AG09309 (cell line): Measurements from ENCODE around the gene CBR1.

Experiments used
- DNase-seq: peaks from one replicate; pipeline ENCODE4 v3.0.0-alpha.2; 2010; ENCODE audit warnings: low read depth
- H3K4me3 ChIP-seq: 2 replicates; pipeline ENCODE4 v1.5.1; 2011; ENCODE audit warnings: mild to moderate bottlenecking, low read depth, low read length, moderate library complexity; ENCODE audit not compliant: control insufficient read depth
- TF ChIP-seq, protein P1 (sequence below): IDR thresholded peaks from 2 replicates; pipeline ENCODE4 v1.5.1; 2011; ENCODE audit warnings: mild to moderate bottlenecking, low read depth, low read length, inconsistent platforms; ENCODE audit not compliant: insufficient read depth, control insufficient read depth; ENCODE audit errors: missing control alignments

Gene CBR1

DNA sequence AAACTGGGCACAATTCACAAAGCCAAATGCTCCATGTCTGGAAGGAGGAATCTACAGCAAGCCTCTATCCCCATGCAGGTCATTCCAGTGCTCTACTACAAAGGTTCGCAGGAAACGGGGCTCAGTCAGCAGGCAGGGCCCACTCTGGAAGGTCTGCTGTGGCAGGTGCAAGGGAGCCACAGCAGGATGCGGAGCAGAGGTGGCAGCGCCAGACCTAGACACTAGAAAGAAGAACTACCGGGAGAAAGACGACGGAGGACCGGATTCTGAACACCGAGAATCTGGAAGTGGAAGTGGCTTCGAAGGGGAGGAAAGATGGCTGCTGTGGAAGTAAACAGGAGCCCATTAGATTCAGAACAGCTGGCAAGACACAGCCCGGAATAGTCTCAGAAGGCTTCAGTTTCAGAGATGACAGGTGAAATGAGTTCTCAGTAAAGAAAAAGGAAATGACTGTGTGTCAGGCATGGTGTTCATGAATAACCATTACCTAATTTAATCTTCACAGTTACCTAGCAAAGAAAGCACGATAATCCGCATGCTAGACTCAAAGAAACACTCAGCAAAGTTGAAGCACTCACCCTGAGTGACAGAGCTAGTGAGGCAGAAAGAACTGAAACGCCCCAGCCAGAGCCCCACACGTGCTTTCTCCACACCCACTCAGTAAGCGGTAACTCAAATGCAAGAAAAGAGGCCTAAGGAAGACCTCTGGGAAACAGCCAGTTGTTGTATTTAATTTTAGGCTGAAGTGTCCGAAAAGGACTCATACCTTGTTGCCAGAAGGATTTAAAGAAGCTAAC, 30.9 kb upstream of the CBR1 start:
- TF ChIP-seq, protein P1, sequence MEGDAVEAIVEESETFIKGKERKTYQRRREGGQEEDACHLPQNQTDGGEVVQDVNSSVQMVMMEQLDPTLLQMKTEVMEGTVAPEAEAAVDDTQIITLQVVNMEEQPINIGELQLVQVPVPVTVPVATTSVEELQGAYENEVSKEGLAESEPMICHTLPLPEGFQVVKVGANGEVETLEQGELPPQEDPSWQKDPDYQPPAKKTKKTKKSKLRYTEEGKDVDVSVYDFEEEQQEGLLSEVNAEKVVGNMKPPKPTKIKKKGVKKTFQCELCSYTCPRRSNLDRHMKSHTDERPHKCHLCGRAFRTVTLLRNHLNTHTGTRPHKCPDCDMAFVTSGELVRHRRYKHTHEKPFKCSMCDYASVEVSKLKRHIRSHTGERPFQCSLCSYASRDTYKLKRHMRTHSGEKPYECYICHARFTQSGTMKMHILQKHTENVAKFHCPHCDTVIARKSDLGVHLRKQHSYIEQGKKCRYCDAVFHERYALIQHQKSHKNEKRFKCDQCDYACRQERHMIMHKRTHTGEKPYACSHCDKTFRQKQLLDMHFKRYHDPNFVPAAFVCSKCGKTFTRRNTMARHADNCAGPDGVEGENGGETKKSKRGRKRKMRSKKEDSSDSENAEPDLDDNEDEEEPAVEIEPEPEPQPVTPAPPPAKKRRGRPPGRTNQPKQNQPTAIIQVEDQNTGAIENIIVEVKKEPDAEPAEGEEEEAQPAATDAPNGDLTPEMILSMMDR = no peak

DNA sequence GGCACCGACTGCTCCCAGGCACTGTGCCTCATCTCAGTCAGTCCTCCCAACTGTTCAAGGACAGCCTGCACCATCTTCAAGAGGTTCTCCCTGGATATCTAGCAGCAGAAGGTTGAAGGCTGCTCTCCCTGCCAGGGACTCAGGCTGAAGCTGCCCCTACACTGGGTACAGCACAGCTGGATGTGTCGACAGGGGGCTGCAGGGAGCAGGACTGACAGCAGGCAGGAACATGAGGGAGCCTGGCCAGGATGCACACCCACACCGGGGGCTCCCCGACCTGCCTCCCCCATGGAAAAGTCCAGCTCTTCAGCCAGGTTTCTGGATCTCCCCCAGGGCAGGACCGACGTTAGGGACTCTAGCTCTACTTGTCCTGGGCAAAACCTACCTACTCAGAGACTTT, 30.0 kb upstream of the CBR1 start:
- no peak overlapping the region for H3K4me3 ChIP-seq
- TF ChIP-seq, protein P1 = peak; percentile 4
- DNase-seq = no peak

More for the DNA sequence above, 30.9 kb upstream of the CBR1 start:
- H3K4me3 ChIP-seq = no peak overlapping the region
- DNase-seq = no peak

DNA sequence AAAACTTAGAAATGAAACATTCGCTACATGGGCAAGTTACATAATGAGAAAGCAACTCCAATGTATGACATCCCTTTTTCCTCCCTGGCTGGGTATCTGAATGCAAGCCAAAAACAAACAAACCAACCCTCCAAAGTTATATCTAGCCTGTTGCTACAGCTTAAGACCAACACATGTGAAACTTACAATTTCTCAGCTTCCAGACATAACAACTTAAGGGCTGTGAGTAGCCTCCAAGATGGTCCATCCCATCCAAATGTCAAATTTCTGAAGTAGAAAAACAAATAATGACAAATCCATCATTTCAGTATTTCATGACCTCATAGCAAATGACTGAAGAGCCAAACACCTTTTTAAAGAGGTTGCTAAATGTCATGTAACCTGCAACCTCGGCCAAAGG, 29.4 kb upstream of the CBR1 start:
- H3K4me3 ChIP-seq = no peak overlapping the region
- DNase-seq = no peak
- TF ChIP-seq, protein P1 = no peak

DNA sequence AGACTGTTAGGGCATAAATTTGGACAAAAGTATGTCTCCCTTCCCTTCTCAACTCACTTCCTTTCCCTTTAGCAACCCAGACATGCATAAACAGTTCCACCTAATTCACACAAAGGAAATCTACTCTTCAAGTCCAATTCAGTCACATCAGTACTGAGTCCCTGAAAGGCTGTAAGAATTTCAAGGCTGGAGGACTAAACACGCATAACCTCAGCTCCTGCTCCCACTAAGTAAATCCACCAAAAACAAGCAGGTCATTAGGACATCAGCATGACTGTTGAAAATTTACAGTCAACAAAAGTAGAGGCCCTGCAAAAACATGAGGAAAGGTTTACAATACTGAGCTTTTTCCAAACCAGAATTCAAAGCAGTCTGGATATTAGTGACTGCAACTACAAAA, 27.9 kb upstream of the CBR1 start:
- H3K4me3 ChIP-seq = no peak overlapping the region
- TF ChIP-seq, protein P1 = no peak
- DNase-seq = no peak

DNA sequence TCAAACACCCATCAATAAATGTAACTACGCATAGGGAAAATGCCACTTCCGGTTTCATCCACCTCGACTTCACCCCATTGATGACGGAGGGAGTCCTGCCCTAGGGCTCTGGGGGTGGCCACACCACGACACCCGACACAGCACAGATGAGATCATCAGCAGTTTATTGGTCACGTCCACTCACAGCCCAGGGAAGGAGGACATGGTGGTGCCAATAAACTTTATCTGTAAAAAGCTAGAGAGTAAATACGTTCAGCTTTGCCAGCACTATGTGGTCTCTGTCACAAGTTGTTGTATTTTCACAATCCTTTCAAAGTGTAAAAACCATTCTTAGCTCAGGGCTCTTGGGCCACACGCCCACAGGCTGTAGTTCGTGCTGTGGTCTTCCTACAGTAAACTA, 25.8 kb upstream of the CBR1 start:
- TF ChIP-seq, protein P1 = no peak
- no peak overlapping the region for H3K4me3 ChIP-seq
- DNase-seq = no peak

DNA sequence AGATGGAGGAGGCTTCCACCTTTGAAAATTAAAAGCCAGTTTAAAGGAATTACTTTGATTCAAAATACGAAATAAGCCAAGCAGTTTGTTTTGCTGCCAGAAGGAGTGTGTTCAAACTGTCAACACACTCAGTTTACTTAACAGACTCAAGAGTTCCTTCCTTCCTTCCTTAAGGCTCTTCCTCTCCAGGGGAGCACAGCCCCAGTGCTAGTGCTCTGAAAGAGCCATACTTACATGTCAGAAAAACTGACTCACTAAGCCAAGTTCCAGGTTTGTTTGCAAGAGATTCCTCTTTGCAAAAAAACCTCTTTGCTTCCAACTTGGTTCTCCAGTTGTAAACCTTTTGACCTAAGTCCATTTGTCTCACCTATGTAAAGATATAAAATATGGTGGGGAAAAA, 23.8 kb upstream of the CBR1 start:
- no peak overlapping the region for H3K4me3 ChIP-seq
- TF ChIP-seq, protein P1 = no peak
- DNase-seq = no peak
